Anterior cingulate cortex (tissue), 58 donors: ENCODE data around the gene OSBPL10.
"Not testable (repeated sequence)": the region's sequence is repeated elsewhere in the genome, so short reads cannot be mapped to it uniquely, and the experiment has no call there.

Experiments used
- DNase-seq, 58 donors: peaks; one replicate each; lab custom pipeline; 2025; lab: John Stamatoyannopoulos, UW

OSBPL10 gene

GRCh38 chr3:31981206-31982181, at the start of gene OSBPL10, which contains the start of gene ZNF860:
OSBPL10 (minus strand) TSS chr3:31981262; CDS start chr3:31981179, 83 bp downstream.
ZNF860 (plus strand) TSS chr3:31981750; CDS start chr3:31989080, 7,330 bp downstream.
- DNase-seq, result peak in 55 of 58 donors; percentile 8 to 86 (median 53)

- DNase-seq, result no peak
Observed at GRCh38 chr3:32026593-32026992, 45.5 kb upstream of the OSBPL10 start.

- no peak for DNase-seq
Observed at GRCh38 chr3:32022947-32023346, 41.9 kb upstream of the OSBPL10 start.

GRCh38 chr3:32021748-32022147, 40.7 kb upstream of the OSBPL10 start:
- no peak for DNase-seq

GRCh38 chr3:32021155-32021554, 40.1 kb upstream of the OSBPL10 start:
- DNase-seq, result no peak

- DNase-seq, result peak in 2 of 58 donors; percentile 16 to 42
Observed at GRCh38 chr3:32018757-32019564, 37.9 kb upstream of the OSBPL10 start.

- DNase-seq, result no peak
Observed at GRCh38 chr3:32017286-32017685, 36.2 kb upstream of the OSBPL10 start.

GRCh38 chr3:32015638-32016037, 34.6 kb upstream of the OSBPL10 start:
- DNase-seq, result not testable (repeated sequence)

GRCh38 chr3:32010699-32011098, 29.6 kb upstream of the OSBPL10 start:
- not testable (repeated sequence) for DNase-seq

GRCh38 chr3:32009957-32010356, 28.9 kb upstream of the OSBPL10 start:
- no peak for DNase-seq

GRCh38 chr3:32009101-32009500, 28.0 kb upstream of the OSBPL10 start:
- no peak for DNase-seq

GRCh38 chr3:32004113-32004765, 23.2 kb upstream of the OSBPL10 start:
- no peak for DNase-seq

GRCh38 chr3:32003380-32003779, 22.3 kb upstream of the OSBPL10 start:
- no peak for DNase-seq

- DNase-seq, result no peak
Observed at GRCh38 chr3:32002561-32003368, 21.7 kb upstream of the OSBPL10 start.

GRCh38 chr3:32000877-32001276, 19.8 kb upstream of the OSBPL10 start:
- DNase-seq, result no peak

- no peak for DNase-seq
Observed at GRCh38 chr3:31999907-32000439, 18.9 kb upstream of the OSBPL10 start.

- DNase-seq, result no peak
Observed at GRCh38 chr3:31997500-31997899, 16.4 kb upstream of the OSBPL10 start.

- no peak for DNase-seq
Observed at GRCh38 chr3:31996195-31996594, 15.1 kb upstream of the OSBPL10 start.

GRCh38 chr3:31995026-31995425, 14.0 kb upstream of the OSBPL10 start:
- not testable (repeated sequence) for DNase-seq
